GM18517 (cell line): Measurements from ENCODE around the gene PCDH9.

Source experiments
- ATAC-seq: cut with Tn5 transposase; IDR thresholded peaks from one replicate; pipeline ENCODE4 v1.9.1; 2021; ENCODE audit warnings: mild to moderate bottlenecking, moderate library complexity; ENCODE audit not compliant: unreplicated experiment

The PCDH9 gene

GRCh38 chr13:66362485-66362884 lies 867.7 kb downstream of the PCDH9 start:
- peak; percentile 52 for ATAC-seq

GRCh38 chr13:66359910-66360552 lies 870.1 kb downstream of the PCDH9 start:
- ATAC-seq, result no peak

DNA sequence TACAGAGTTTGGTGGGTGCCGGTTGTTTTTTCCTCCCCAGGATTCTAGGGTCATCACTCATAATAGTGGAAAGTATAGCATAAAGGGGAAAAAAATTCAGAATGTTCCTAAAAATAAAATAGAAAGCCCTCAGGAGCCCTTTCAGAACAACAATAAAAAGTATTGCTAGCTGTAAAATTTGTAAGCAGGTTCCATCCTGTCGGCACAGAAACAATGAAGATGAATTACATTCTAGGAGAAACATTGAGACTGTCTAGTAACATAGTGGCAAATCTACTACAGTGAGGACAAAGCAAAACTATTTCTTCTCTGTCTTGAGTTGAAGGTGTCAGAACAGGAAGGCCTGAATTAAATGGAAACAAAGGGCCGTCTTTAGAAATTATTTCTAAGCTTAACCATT lies 870.7 kb downstream of the PCDH9 start:
- no peak for ATAC-seq

GRCh38 chr13:66358564-66358963 lies 871.6 kb downstream of the PCDH9 start:
- ATAC-seq, result no peak

DNA sequence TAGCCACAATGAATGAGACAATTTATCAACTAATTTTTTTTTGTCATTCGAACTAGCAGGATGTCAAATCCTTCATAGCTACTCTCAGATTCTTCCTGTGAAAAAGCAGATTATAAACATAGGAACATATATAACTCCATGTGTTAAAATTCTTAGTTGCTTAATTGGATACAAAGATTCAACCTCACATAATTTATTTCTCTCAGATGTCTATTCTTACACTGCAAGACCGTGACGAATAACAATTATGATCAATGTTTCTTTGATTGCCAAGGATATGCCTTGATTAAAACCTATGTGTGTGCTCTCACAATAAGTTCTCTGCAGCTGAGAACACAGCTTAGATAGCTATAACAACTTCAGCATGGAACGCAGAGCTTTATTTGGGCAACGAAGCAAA lies 872.7 kb downstream of the PCDH9 start:
- no peak for ATAC-seq

GRCh38 chr13:66354879-66355751 lies 875.0 kb downstream of the PCDH9 start:
- no peak for ATAC-seq

- no peak for ATAC-seq
These were observed 876.5 kb downstream of the PCDH9 start for GRCh38 chr13:66353664-66354063.

DNA sequence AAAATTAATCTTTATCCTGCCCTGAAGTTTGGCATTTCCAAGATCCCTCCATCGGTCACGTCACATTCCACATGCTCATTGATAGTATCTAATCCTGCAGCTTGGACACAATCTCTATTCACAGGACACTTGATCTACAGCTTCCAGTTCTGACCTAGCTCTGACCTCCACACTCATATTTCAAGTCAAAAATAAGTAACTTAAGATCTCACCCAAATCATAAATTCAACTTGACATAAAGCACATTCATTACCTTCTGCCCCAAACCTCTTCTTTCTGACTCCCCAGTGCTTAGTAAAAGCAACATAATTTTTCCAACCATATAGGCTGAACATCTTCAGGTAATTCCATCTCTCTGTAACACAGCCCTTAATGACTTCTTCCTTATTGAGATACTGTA lies 880.2 kb downstream of the PCDH9 start:
- no peak for ATAC-seq

DNA sequence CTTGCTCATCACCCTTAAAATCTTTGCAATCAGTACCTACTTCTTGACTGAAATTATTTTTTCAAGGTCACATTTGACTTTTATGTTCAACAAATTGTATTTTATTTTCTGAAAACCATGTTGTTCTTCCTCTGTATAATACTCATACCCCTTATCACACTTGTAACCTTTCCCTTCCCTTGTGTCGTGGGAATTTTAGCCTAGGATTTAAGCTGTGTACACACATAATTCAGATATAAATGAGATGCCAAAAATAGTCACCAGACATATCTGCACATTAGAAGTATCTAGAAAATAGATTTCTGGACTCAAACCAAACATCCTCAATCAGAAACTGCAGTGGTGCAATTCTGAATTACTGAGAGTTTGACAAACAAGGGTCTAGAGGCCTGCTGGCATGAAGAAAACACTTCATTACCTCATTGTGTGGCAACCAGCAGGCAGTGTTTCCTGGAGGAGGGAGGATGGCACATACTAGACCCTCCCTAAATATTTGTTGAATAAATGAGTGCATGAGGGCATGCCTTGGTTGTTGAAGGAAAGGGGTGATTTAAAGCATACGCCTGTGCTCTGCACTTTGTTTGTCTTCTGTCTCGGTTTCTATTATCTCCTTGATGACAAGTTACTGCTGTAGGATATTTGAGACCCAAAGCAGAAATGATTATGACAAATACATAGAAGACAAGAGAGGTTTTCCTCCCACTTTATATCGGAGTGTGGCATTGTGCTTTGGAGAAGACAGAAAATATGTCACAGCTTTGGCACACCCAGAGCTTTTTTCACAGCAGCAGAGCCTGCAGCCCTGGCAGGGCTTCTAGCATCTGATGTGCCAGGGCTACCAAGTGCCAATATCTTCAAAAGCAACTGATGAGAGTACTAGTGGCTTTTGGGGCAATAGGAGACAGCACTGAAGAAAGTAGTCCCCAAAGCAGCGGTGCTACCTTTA lies 881.1 kb downstream of the PCDH9 start:
- ATAC-seq, result no peak

- ATAC-seq, result no peak
These were observed 882.5 kb downstream of the PCDH9 start for GRCh38 chr13:66347486-66348117.

- no peak for ATAC-seq
These were observed 884.2 kb downstream of the PCDH9 start for GRCh38 chr13:66345971-66346370.

DNA sequence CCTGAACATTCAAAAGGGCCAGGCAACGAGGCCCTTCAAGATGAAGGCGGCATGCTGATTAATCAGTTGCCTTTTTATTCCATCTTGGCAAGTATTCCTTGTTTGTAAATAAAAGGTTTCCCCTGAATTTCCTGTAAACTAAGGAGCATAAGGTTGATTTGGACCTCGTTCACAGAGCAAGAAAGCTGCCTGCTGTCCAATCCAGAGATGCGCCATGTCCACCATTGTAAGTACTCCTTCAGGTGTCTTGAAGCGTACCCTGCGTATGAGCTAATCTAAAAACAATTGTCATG lies 884.7 kb downstream of the PCDH9 start:
- no peak for ATAC-seq

GRCh38 chr13:66344805-66345517 lies 885.2 kb downstream of the PCDH9 start:
- ATAC-seq, result no peak

DNA sequence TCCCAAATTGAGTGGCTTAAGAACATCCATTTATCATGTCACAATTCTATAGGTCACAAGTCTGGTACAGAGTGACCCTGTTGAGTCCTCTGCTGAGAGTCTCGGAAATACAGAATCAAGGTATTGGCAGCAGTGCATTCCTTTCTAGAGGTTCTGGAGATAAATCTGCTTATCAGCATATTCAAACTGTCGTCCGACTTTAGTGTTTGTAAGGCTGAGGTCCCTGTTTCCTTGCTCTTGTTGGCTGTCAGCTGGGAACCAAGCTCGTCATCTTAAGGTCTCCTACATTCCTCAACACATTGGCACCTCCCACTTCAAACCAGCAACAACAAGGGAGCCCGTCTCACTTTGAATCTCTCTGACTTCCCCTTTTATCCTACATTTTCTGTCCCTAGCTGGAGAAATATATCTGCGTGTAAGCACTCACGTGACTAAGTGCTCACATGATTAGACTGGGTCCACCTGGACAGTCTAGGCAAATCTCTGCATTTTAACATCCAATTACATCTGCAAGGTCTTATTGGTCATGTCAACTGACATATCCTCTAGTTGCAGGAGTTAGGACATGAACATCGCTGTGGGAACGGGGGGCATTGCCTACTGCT lies 886.8 kb downstream of the PCDH9 start:
- no peak for ATAC-seq

DNA sequence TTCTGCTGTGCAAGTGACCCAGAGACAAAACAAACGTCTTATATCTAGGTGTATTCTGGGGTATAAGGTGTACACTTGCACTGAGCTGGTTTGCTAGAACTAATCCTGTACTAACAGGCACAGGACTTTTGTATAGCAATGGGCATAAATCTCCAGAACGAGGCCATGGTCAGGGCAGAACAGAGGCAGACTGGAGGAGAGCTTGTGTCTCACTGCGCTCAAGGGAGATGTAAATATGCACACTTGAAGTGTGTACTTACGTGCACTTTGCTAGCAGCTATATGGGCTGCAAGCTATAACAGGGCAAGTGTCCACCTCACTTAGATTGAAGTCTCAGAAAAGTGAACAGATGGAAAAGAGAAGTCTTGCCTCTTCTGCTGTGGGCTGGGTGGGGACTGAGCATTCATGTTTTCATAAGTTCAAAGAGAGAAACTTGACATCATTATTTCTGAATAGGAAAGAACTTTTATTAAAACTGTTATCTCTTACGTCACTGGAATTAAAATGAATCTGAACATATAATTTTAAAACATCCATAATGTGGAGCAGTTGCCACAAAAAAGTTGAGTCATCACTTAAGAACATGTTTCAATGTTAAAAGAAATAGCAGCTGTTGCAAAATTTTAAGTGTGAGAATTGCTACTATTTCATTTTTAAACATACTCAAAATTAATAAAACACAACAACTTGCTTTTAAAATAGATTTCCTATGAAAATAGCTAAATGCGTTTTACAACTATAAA lies 888.3 kb downstream of the PCDH9 start:
- no peak for ATAC-seq

GRCh38 chr13:66339214-66339613 lies 890.9 kb downstream of the PCDH9 start:
- no peak for ATAC-seq

GRCh38 chr13:66338542-66338941 lies 891.6 kb downstream of the PCDH9 start:
- ATAC-seq, result no peak

- no peak for ATAC-seq
These were observed 894.5 kb downstream of the PCDH9 start for GRCh38 chr13:66335626-66336025.

DNA sequence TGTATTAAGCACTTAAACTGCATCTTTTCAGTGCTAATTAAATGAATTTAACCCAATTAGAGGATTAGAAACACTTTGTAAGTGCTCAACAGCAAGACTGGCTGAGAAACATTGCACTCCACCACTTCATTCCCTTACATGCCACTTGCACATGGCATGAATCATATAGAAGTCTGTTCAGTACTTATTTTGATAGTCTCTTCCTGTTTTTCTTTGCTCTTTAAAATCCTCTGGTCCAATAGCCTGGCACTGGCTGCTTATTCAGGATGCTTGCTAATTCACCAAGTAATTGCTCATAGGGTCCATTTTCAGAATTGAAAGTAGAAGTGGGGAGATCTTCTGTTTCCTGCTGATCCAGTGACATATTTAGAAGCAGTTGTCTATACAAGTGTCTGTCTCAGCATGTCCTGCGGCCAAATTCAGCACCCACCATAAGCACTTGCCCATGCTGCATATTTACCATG lies 900.1 kb downstream of the PCDH9 start:
- no peak for ATAC-seq
